GM18909 (cell line): ENCODE measurements around the gene F2RL2.
"Not testable (repeated sequence)": the region's sequence is repeated elsewhere in the genome, so short reads cannot be mapped to it uniquely, and the experiment has no call there.

Experiments used
- ATAC-seq: cut with Tn5 transposase; IDR thresholded peaks from one replicate; pipeline ENCODE4 v1.9.1; 2021; ENCODE audit warnings: mild to moderate bottlenecking; ENCODE audit not compliant: unreplicated experiment, poor library complexity

The F2RL2 gene

DNA sequence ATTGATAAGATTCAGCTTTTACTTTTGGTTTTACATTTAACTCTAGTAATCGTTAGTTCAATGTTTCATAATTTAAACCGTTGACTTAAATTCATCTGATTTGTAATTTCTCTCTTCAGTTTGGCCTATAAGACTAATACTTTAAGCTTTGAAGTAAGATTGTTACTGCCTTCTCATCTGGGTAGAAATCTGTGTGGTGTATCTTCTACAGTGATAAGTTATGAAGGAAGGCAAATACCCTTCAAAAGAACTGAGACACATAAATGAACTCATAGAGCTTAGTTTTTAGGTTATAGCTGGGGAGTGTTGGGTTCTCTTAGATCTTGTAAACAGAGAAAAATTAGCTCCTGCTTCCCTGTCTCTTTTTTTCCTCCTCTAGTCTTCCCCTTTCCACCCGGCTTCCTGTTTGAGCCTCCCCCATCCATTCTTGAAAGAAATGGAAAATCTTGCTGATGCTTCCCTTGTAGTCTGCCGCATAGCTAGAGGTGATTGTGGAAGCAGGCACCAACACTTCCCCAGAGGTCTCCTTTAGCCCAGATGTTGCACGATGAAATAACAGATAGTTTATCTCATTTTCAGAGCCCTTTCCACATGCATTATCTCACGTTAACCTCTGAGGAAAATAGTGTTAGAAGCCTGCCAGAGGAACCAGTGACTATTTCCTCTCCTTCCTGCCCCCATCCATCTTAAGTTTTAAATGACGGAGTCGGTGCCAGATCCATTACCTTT, 2.0 kb upstream of the F2RL2 start:
- ATAC-seq = no peak

DNA sequence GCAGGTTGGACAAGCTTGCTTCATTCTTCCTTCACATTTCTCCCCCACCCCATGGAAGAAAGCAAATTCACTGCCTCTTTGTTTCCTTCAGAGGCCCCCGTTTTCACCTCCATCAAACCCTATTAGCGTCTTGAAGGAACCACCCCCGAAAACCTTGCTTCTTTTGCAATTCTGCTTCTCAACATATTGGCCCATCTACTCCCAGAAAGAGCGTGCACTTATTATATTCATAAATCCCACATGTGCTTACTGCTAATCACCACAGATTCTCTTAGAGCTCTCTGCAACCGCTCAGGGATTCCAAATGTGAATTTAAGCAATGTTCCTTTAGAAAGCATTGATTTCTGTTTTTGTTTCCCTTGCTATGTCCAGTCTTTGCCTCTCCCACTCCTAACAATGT, 1.1 kb downstream of the F2RL2 start:
- no peak for ATAC-seq

DNA sequence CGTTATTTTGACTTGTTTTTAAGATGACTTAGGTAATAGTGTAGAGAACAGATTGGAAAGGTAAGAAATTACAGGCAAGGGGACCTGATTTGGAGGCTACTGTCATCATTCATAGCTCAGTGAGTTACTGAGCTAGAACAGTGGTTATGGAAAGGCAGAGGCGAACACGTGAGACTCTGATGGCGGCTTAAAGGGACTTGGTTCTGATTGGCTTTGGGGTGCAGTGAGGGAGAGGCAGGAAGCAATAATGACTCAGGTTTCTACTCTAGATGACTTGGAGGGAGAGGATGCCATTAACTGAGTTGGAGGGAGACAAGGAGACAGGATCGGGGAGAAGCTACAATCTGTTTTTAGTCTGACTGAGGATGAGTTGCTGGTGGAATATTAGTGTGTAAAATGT, 3.0 kb downstream of the F2RL2 start:
- no peak for ATAC-seq

DNA sequence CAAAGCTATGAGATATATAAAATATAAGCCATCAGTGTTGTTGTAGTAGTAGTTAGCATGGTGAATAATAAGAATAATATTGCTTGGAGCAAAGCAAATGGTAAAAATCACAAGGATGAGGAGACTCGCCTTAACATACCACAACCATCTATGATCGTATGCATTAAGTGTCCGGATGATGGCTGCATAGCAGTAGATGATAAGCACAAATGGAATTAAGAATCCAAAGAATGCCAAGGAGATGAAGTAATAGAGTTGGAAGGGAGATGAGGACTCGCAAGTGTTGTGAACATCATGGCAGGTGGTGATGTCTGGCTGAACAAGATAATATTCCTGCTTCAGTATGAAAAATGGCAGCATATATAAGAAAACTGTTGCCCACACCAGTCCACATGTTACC, 5.5 kb downstream of the F2RL2 start:
- ATAC-seq = no peak

DNA sequence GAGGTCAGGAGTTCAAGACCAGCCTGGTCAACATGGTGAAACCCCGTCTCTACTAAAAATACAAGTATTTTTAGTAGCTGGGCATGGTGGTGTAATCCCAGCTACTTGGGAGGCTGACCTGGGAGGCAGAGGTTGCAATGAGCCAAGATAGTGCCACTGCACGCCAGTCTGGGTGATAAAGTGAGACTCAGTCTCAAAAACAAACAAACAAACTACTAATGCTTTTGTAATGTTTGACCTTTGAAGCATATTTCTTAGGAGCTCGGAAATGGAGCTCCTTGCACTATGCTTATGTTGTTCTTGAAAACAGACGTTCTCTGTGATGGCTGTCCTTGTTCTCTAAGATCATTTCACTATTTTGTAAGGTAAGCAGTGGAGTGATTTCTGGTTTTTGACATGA, 6.0 kb downstream of the F2RL2 start:
- no peak for ATAC-seq

DNA sequence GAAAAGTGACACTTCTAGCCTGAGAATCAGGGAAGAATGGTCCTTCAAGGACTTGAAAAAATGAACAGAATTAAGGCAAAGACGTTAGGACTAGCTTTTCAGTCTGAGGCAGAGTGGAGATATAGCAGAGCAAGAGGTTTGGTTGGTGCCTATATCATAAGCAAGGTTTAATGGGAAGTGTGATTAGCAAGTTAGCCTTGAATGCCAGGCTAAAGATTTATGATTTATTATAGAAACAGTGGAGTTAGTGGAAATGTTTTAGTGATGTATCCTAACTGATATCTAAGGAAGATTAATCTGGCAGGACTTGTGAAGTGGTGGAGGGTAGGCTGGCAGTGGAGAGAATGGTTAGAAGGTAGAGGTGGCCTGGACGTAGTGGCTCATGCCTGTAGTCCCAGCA, 7.0 kb downstream of the F2RL2 start:
- ATAC-seq = no peak

DNA sequence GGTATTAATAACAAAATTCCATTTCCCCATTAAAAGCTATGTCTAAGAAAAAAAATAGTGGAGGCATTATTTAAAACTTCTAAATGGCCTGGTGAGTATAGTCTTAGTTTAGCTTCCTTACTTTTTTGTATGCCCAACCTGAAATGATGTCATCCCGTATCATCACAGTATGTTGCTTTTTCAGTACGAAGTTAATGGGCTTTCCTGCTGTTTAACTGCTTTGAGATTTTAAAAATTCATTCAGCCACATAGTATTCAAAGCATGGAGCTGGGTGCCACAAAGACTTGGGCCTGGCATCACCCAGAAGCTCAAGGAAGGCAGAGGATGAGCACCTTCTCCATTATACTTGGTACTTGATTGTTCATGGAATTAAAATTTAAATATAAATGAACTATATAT, 7.4 kb downstream of the F2RL2 start:
- ATAC-seq = no peak

DNA sequence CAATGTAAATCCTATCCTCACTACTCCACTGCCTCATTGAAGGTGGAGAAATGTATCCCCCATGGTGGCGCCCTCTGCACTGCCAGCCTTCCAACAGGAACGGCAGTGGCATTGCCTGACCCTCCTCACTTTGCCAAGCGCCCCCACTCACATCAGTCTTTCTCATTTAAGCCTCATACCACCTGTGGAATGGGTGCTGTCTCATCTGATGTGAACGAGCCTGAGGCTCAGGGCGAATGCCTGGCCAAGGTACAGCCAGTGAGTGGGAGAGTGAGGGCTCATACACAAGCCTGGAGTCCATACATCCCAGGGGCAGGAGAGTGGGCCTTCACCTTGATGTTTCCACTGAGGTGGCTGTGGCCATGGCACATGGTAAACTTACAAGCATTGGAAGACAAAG, 10.3 kb downstream of the F2RL2 start:
- no peak for ATAC-seq

DNA sequence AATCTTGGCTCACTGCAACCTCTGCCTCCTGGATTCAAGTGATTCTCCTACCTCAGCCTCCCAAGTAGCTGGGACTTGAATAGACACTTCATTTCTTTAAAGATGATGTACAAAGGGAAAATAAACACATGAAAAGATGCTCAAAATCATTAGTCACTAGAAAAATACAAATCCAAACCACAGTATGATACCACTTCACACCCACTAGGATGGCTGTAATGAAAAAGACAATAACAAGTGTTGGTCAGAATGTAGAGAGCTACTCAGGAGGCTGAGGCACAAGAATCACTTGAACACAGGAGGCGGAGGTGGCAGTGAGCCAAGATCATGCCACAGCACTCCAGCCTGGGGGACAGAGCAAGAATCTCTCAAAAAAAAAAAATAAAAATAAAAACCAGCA, 13.0 kb downstream of the F2RL2 start:
- ATAC-seq = no peak

DNA sequence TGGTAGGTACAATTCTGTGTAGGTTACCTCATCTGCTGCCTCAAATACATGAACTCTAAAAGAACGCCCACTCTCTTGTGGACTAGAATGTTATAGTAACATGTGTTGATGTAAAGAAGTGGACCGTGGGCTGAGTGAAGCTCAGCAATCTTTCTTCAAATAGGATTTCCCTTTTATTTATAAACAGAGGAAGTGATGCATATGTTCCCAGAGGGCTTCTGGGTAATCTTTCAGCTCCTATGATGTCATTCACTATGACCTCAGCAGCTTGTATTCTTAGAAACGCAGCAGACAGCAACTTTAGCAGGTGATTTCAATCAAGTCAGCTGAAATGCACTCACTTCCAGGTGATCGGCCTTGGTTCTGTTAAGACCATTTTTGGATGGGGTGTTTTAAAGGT, 14.4 kb downstream of the F2RL2 start:
- no peak for ATAC-seq

DNA sequence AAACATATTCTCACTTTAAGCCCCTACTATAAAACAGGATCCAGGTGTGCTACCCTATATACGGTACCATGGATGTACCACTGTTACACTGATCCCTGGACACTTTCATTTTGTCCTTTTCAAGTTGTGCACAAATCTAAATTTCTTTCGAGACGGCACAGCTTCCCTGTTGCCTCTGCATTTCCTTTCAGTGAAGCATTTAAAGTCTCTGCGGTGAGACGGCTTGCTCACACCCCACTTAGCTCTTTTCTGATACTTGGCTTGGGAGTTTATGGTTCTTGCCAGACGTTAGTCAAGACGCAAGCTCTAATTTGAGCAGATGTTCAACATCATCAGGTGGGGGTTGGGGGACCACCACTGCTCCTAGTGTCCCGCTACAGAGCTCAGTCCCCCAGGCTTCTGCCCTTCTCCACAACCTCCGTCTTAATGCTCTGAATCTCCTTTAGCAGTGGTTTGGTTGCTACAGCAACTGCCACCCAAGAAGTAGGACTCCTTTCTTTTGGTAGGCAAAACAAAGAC, 15.8 kb downstream of the F2RL2 start:
- no peak for ATAC-seq

DNA sequence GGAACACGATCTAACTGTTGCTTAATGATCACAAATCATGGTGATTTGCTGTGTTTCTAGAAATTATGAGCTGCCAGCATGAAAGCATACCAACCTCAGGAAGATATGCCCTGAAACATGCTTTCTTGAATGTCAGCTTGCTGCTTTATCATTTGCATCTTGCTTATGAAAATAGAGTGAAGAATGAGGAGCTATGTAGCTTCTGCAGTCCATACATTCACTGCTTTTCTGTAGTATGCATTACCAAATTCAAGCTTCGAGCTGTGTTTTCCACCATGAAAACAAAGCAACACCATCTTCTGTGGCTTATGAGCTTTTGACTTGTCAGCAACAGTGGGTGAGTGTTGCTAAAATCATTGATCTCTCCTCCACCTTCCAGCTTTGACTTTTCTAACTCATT, 16.5 kb downstream of the F2RL2 start:
- ATAC-seq = no peak

DNA sequence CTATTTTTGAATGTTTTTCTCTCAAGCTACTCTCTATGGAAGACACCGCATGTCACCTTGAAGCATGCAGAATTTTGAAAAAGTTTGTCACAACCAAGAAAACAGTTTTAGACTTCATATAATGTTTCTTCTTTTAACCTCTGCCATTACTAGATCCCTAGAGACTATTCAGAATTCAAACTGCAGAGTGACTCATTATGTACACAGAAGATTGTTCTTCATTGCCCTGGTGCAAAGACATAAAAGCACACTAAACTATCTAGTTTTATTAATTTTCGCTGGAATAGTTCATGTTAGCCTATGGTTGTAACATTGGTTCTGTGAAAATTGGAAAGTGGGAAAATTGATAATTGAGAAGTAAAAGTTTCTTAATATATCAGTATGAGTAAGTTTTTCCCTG, 18.4 kb downstream of the F2RL2 start:
- no peak for ATAC-seq

DNA sequence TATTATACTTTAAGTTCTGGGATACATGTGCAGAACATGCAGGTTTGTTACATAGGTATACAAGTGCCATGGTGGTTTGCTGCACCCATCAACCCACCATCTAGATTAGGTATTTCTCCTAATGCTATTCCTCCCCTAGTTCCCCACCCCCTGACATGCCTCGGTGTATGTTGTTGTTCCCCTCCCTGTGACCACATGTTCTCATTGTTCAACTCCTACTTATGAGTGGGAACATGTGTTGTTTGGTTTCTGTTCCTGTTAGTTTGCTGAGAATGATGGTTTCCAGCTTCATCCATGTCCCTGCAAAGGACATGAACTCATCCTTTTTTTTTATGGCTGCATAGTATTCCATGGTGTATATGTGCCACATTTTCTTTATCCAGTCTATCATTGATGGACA, 19.2 kb downstream of the F2RL2 start:
- ATAC-seq = not testable (repeated sequence)

DNA sequence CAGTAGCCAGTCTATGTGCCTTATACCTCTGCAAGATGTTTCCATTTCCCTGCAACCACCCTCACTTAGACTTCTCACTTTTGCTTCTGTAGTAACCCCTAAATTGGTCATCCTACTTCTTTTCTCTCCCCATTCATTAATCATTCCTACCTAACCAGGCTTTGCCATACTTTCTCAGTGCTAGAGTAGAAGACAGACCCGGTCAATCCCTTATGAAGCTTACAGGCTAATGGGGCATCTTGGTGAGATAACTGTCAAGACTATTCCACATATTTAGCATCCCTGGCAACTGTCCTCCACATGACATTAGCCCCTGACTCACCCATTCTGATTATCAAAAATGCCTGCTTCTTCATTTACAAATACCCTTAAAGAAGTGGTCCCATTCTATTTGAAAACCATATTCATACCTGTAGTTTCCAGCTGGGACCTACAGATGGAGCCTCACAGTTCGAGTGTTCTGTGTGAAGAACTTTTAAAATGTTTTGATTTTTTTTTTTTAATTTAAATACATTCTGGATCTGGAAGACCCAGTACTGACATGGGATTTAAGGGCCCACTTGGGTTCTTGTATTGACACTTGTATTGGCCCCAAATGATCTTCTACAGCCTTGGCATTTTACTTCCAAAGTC, 21.0 kb downstream of the F2RL2 start:
- ATAC-seq = no peak

DNA sequence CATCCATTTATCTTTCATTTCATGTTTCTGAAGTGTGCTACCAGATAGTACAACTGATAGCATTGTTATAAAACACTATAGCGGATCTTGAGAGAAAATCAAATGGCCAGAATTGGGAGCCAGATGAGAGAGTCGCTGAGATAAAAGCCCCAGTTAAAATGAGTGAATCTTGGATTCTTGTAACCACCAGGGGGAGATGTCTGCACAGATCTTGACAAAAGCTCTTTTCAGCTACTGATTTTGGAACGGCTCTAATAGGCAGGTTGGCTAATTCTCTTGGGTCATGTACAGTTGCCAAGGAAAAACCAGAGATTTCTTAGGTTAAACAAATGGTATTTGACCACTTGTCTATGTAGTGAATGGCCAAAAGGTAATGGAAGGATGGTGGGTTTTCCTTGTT, 21.7 kb downstream of the F2RL2 start:
- ATAC-seq = no peak

DNA sequence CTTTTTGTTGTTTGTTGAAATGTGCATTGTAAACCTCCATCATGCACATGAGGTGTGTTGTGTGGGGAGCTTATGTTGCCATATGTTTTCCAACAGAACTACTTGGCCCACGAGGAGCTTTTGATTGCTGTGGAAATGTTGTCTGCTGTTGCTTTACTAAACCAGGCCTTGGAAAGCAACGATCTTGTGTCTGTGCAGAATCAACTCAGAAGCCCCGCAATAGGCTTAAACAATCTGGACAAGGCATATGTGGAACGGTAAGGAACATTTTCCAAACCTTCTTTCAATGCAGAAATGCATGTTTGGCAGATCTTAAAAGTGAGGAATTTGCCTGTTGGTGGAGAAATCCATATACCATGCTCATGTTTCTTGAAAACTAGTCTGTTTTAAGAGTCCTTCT, 22.5 kb downstream of the F2RL2 start:
- ATAC-seq = no peak

DNA sequence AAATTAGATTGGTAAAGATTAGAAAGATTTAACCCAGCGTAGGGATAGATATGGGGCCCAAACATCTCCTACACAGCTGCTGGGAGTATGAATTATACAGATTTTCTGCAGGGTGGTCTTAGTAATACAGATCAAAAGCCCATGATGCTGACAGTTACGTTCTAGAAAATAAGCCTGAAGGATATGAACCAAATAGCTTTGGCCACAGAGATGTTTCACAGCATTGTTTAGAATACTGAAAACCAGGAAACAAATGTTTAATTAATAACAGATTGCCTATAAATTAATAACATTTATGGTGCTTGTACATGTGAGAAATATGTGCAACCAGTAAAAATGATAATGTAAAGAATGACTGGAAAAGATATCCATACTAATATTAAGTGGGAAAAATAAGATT, 24.7 kb downstream of the F2RL2 start:
- ATAC-seq = no peak

DNA sequence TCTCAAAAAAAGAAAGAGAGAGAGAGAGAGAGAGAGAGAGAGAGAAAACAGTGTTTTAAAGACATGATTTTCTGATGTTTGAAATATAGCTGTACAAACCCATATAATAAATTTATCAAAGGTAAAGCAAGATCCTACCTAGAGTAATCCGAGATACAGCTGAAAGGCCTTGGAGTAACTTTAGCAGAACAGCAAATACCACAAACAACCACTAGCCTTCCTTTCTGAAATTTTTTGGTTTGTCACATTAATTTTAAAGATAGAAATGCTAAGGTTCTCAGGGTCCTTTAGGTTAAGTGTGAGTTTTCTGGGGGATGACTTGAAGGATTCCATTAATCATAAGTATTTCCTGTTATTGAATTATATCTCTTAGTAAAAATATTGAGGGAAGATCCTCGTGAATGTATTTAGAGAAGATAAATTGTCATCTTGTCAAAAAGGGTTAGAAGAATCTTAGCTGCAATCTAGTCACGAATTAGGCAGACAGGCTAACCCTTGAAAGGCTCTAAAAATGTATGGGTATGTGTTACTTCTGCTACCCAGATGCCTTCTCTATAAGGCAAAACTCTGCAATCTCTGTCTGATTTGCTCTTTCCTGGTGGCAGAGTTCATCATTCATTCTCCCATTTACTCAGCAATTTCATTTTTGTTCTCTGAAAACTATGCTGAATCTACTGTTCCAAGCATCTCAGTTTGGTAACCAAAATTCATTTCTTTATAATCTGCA, 27.3 kb downstream of the F2RL2 start:
- ATAC-seq = no peak

DNA sequence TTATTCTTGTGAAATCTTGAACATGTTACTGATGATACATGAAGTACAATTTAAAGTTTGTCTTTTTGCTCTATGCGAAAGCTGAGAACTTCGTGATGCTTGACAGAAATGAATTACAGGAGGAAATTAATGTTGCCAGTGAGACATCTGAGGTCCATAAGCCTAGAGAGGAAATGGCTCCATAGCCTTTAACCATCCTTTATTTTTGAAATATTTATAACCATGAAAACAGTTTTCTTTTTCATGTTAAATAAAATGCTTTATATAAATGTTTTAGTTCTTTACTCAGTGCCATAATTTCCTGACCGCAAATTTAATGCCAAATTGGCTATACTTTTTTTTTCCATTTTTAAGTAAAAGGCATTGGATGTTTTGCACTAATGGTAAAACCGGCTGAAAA, 29.1 kb downstream of the F2RL2 start:
- no peak for ATAC-seq

DNA sequence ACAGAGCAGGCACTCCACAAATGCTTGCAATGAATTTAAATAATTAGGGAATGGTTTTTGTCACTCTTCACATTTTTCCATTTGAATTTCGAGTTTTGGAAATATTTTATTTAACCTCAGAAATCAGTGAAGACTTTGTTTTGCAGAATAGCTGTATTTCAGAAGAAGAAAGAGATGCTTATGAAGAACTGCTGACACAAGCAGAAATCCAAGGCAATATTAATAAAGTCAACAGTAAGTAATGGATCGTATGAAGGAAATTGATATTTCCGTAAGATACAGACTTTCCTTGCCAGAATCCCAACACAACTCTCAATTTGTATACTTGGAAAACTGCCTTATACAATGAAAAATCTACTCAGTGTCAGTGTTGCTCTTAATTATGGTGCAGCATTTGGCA, 30.5 kb downstream of the F2RL2 start:
- ATAC-seq = no peak

DNA sequence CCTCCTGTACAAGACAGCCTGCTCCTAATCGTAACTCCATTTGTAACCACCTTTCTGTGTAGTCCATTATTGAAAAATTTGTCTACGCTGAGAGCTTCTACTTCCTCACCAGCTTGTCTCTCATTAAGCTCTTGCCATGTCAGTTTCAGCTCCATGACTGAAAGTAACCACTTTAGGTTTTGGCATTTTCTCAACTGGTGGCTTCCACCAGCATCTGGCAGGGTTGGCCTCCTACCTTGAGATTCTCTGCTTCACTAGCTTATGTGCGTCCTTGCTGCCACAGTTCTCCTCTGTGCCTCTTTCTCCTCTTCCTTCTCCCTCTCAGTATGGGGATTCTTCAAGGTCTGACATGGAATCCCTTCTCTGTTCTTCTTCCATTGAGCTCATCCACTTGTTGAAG, 31.8 kb downstream of the F2RL2 start:
- no peak for ATAC-seq
